Hepatic stellate cell (primary cell): ENCODE data around the gene ARMC8.
"Not testable (repeated sequence)": the region's sequence is repeated elsewhere in the genome, so short reads cannot be mapped to it uniquely, and the experiment has no call there.

Source experiments
- DNase-seq: peaks from one replicate; pipeline ENCODE4 v3.0.0; 2011; ENCODE audit warnings: low spot score

Gene ARMC8, protein sequence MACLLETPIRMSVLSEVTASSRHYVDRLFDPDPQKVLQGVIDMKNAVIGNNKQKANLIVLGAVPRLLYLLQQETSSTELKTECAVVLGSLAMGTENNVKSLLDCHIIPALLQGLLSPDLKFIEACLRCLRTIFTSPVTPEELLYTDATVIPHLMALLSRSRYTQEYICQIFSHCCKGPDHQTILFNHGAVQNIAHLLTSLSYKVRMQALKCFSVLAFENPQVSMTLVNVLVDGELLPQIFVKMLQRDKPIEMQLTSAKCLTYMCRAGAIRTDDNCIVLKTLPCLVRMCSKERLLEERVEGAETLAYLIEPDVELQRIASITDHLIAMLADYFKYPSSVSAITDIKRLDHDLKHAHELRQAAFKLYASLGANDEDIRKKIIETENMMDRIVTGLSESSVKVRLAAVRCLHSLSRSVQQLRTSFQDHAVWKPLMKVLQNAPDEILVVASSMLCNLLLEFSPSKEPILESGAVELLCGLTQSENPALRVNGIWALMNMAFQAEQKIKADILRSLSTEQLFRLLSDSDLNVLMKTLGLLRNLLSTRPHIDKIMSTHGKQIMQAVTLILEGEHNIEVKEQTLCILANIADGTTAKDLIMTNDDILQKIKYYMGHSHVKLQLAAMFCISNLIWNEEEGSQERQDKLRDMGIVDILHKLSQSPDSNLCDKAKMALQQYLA

DNA sequence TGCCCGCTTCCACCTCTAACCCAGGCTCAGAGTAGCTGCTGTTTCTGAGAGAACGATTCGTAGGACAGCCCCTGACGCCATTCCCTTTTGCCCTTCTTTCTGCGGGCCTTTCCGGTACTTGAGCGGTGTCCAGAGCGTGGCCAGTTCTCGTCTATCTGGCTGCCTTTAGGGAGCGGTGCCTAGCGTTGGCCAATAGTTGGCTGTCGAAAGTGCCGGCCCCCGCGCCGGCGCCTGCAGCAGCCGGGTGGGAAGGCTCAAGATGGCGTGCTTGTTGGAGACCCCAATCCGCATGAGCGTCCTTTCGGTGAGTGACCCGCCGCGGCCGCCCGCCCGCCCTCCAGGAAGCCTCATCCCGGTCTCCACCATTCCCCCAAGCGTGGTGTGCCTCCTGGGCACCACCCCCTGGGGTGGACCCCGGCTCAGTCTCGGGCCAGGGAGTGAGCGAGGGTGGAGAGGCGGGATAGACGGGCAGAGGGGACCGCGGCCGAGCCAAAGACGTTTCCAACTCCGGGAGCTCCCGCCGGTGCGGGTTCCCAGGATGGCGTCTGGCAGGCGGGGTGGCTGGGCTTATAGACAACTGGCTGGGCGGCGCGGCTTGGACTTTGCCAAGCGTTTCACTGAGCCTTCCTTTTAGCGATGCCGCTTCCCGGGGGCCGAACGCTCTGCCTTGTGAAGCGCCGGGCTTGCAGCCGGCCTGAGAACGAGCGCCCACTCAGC, at the start of gene ARMC8:
Gene ARMC8 (plus strand): TSS at position 6 of the 717 bp plus-strand sequence. CDS start 254 bp downstream, at position 260.
- peak; percentile 98 for DNase-seq

DNA sequence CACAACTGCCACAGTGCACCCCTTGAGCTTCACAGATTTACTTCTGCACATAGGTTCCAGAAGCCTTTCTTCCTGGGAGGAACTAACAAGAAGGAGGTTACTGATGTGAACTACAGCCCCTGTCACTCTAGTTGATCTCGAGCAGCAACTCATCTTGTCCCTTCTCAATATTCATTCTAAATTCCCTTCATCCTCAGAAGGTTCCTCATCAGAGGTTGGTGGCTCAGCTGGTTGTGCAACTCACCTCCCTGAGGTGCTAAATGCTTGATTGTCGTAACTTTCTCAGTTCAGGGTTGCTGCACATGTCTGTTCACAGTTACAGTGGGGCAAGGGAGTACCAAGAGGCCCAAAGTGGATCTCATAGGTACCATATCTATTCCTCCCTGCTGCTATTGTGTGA, 49.2 kb upstream of the ARMC8 start:
- no peak for DNase-seq

DNA sequence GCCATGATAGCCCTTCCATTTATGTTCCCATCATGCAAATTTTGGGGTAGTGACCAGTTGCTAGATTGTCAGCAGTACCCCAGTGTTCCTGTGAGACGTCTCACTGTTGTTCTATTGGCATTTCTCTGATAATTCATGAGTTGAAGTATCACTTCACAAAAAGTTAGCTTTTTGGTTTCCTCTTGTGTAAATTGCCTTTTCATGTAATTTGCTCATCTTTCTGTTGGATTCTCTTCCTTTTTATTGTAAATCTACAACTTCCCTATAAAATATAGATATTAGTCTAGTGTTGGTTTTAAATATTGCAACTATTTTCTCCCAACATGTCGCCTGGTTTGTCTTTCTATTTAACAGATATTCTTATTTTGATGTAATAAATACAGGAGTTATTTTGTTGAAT, 47.4 kb upstream of the ARMC8 start:
- DNase-seq = no peak

DNA sequence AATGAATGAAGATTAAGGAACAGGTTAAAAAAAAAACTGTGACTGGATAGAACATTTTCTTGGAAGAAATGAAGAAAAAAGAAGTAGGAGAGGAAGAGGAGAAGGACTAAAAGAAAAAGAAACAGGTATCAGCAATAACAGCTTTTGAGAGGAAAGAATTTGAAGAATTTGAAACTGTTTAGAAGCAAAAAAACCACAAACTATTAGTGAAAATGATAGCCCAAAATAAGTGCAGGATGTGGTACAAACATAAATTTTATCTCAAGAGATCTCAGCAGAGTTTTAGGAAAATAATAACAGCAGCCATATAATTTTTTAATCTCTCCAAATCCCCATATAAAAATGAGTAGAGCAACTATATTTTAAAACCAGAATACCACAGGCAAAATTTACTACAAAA, 46.2 kb upstream of the ARMC8 start:
- DNase-seq = no peak

DNA sequence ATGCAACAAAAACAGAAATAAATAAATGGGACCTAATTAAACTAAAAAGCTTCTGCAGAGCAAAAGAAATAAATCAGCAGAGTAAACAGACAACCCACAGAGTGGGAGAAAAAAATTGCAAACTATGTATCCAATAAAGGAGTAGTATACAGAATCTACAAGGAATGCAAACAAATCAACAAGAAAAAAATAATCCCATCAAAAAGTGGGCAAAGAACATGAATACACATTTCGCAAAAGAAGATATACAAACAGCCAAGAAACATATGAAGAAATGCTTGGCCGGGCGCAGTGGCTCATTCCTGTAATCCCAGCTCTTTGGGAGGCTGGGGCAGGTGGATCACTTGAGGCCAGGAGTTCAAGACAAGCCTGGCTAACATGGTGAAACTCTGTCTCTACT, 44.9 kb upstream of the ARMC8 start:
- not testable (repeated sequence) for DNase-seq

DNA sequence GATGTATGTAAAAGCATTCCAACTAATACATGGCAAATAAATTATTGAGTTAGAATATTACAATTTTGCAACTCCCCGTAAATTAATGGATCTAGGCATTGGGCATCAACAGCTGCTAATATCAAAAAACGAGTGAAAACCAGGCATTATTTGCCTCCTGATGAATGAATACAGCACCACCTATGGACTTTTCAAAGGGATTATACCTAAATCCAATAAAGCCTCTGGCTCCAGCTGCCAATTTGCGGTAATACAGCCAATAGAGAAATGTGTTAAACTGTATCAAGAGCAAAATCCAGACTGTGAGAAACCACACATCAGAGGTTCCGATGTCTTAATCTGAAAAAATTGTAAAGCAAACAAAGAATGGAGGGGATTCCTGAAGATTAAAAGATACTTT, 38.6 kb upstream of the ARMC8 start:
- no peak for DNase-seq

DNA sequence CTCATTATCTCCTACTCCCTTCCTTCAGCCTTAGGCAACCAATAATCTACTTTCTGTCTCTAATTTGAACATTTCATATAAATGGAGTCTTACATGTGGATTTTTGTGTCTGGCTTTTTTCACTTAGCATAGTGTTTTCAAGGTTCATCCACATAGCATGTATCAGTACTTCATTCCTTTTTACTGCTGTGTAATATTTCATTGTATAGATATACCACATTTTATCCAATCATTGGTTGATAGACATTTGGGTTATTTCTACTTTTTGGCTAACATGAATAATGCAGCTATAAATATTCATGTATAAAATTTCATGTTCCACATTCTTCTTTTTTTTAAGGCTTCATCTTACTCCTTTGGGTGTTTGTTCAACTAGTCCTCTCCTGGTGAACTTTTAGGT, 32.6 kb upstream of the ARMC8 start:
- DNase-seq = no peak

DNA sequence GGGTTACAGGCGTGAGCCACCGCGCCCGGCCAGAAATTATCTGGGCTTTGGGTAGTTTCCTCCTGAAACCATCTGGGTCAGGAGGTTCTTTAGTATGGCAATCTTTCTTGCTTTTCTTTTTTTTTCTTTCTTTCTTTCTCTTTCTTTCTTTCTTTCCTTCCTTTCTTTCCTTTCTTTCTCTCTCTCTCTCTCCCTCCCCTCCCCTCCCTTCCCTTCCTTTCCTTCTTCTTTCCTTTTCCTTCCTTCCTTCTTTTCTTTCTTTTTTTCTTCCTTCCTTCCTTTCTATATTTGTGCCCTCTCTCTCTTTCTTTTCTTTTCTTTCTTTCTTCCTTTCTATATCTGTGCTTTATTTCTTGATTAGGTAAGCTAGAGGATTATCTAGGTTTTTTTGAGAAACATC, 29.4 kb upstream of the ARMC8 start:
- no peak for DNase-seq

DNA sequence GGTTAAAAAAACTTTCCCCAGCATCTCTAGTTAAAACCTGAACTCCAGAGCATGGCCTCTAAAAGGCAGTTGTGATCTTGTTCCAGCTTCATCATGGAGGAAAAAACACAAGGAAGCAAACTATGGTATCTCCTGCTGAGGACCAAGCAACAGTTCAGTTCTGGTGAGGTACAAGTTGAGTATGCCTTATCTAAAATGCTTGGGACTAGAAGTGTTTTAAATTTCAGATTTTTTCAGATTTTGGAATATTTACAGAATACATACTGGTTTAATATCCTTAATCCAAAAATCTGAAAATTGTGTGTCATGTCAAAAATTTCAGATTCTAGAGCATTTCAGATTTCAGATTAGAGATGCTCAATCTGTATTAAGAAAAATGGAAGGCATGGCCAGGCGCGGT, 22.0 kb upstream of the ARMC8 start:
- no peak for DNase-seq

DNA sequence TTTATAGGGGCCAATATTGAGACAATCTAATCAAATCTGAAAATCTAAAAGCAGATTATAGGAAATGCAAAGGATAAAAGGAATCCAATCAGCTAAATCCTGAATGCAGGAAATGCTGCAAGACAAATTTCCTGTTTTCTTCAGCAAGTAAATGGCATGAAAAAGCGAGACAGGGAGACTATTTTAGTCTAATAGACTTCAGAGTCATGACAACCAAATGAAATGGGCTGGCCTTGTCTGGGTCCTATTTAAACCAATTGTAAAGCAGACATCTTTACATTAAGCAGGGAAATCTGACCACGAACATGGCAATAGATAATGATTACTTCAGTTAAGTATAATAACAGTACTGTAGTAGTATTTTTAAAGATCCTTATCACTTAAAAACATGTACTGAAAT, 14.5 kb upstream of the ARMC8 start:
- DNase-seq = no peak

DNA sequence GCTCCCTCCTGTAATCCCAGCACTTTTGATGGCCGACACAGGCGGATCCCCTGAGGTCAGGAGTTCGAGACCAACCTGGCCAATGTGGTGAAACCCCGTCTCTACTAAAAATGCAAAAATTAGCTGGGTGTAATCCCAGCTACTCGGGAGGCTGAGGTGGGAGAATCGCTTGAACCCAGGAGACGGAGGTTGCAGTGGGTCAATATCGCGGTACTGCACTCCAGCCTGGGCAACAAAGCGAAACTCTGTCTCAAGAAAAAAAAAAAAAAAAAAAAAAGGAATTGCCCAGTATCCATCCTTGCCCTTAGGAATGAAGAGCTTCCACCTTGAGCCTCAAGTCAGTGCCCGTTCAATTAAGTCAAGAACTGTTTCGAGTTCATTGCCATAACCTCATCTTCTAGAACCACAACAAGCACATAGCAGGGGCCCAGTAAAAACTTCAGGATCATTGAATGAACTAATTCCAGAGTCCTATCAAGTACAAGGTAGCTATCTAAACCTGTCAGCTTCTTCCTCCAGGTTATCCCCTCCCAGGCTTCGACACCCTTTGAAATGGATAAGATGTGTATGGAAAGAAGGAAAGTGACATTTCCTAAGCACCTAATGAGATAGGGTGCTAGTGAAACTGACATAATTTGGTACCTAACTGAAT, 13.2 kb upstream of the ARMC8 start:
- DNase-seq = no peak

DNA sequence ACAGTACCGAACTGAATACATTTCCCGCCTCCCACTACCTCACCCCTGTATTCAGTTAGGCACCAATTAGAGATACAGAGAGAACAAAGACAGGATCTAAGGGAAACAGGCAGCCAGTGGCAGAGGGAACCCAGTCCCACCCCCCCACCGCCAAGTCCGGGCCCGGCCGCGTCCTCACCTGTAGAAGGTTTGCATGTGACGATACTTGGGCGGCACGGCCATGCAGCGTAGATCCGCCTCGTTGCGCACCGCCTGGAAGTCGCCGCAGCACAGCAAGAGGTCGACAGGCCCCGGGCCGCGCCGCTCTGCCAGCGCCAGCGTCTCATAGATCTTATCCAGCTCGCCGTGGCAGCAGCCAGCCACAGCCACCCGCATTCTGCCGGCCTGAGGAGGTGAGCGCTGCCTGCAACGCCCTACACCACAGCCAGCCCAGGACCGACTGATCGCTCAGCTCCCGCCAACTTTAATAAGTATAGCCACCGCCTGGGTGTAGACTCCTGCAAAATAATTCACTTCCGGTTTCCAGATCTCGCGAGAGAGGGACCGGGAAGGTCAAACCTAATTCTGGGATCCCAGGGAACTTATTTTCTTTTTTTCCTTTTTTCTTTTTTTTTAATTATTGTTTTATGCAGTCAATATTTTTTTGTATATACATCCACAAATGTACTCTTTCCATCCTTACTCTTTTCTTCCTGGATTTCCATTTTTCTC, 12.5 kb upstream of the ARMC8 start, which contains the start of gene DBR1:
Gene DBR1 (minus strand): TSS at position 501 of the 711 bp plus-strand sequence. CDS start 126 bp downstream, at position 375.
- DNase-seq = peak; percentile 74

DNA sequence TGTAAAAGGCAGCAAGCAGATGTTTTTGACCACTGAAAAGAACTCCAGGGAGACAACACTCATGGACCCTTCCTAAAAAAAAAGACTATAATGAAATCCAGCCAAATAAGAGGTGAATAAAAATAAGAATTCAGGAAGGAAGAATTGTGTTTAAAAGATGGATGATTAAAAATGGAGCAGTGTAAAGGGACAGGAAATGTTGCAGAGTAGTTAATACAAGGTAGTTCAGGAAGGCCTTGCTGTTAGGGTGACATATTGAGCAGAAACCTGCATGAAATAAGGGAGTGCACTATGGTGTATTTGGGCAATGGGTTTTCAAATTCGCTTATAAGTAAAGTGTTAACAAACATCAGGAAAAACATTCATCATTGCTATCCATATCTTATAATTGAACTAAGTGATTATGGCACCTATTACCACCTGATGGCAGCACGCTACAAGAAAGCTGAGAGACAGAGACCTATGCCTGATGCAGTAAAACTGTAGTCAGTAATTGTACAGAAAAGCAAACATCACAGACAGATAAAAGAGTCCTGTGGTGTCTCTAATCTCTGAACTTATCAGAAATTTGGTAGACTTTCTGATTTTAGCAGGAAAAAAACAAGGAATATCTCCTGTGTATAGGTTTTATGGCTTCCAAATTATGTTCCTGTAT, 6.6 kb upstream of the ARMC8 start:
- peak; percentile 27 for DNase-seq

DNA sequence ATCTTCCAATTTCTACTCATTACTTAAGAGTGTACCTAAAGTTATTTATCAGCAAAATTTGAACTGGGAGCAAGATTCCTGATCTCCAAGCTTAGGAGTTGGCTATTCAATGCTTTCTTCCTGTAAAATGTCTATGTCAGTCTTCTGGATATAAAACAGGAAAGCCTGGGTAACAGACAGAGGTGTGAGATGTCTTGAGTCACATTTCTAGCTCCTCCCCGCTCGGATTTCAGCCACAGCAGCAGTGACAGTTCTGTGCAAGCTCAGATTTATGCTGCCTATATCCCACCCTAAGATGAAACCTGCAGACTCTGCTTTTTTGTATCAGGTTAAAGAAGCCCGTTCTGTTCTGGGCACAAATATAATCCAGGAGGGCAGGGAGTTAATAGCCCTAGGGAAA, 2.1 kb upstream of the ARMC8 start:
- DNase-seq = peak; percentile 11

DNA sequence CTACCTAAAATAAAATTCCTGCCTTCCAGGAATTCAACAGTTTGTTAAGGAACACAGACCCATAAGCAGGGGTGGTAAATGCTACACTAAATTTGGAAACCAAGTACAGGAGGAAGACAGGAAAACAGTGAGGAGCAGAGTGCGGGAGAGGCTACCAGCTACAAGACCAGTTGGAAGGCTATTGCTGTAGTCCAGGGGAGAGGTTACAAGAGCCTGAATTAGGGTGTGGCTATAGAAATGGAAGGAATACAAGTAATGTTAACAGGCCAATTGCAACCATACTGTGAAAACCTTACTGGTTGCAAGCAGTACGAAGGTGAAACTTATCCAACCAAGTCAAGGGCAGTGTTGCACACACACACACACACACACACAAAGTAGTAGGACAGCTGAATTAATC, 880 bp upstream of the ARMC8 start:
- no peak for DNase-seq

DNA sequence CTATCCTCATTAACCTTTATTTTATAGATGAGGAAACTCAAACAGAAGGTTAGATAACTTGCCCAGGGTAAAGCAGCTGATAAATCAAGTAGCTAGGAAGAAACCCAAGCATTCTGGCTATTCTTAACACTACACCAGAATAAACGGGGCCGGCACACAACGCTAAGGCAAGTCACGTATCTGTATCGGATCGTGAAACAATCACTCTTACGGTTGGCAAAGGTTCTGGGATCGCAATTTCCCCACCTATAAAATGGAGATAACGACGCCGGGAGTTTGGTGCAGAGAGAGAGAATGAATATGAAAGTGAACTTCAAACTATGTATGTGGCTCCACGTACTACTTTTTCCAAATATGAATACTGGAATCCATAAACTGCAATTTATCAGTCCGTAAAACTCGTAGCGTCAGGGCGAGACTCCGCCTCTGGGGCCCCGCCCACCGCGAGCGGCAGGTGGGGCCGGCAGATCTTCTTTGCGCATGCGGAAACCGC, 252 bp upstream of the ARMC8 start:
- DNase-seq = peak; percentile 27

DNA sequence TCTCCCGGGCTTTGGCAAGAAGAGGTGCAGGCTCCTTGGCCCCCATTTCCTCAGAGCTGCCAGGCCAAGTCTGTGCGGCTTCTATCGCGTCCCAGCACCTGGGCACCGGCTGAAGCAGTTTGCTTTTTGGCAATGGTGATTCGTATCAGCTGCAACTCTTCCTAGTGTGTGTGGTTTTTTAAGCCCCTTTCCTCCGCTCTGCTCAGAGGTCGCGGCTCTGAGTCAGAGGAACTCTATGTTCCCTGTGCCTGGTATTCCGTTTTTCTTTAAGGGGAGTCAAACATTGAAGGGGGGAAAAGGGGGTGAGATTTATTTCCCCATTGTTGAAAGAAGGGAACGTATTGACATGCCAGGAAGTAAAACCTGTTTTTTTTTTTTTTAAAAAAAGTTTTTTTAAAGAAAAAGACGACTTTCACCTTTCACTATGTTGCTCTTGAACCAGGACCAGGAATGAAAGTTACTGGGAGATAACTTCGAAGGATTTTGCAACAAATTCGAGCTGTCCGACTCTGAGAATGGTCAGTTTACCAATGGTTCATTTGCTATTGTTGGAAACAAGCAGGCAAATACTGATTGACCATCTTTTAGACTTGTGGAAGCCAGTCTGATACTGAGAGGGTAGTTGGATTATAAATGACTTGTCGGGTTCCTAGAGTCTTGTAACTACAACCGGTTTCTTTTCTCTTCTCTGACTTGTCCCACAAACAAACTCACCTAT, 1.1 kb downstream of the ARMC8 start:
- DNase-seq = peak; percentile 70

DNA sequence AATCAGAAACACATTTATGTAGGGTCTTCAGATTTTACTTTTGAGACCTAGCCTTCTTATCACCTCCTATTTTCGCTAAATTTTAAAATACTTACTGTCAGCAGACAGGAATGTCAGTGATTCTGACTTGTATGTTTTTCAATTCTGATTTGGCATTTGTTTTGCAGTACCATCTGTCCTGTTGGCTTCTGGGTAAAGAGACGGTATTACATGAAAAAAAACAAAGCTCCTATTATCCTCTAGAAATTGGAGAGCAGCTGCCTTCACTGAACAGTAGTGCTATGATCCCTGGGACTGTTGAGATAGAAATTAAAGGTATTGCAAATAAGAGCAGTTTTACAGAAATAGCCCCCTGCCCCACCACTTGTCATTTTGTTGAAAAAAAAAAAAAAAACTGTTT, 8.4 kb downstream of the ARMC8 start:
- DNase-seq = no peak

DNA sequence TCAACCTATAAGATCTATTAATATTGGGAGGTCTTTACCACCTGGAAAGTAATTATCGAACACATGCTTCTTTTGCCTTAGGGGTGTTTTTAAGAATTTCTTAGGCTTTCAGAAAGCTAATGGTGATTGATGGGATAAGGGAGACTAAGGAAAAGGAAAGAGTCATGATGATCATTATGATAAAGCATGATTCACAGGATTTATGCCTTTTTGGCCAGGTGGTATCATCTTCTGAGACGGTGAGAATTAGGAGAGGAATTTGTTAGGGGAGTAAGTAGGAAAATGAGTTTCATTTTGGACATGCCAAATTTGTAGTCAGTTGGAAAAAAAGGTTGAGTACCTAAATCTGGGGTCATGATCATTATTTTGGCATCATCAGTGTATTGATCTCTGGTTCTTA, 8.9 kb downstream of the ARMC8 start:
- no peak for DNase-seq

DNA sequence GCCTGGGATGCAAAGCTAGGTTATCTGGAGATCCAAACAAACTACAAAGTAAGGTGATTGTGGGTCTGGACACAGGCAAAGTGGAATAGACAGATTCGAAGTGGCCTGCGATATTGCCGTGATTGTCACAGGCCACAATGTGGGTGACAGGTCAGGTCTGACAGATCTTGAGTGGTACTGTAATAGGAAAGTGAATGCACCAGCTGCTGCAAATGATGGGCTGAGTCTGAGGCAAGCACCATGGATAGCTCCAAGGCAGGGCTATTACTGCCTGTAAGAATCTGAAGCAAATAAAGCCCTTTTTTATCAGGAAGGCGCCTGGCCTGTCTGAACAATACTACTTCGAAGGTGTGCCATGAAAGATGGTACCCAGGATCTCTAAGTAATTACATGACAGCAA, 10.0 kb downstream of the ARMC8 start:
- peak; percentile 16 for DNase-seq
